GM13977 (cell line): ENCODE data around the gene DOC2B.

Experiments
- DNase-seq: peaks from one replicate; pipeline ENCODE4 v3.0.0; 2012; ENCODE audit warnings: low spot score
- CTCF ChIP-seq: IDR thresholded peaks from 2 replicates; pipeline ENCODE4 v1.5.1; 2012; ENCODE audit warnings: mild to moderate bottlenecking, control low read depth; ENCODE audit not compliant: insufficient read depth; ENCODE audit errors: extremely low read depth, missing control alignments
- in situ Hi-C: fragments of 300-500 bp; cut with MboI; formaldehyde crosslinking; loops from one replicate; pipeline ENCODE4 v1.12.0; 2022; ENCODE audit warnings: low sequenced_read_pairs, low pct_unique_long_range_greater_than_20kb, mixed read lengths, inconsistent platforms; ENCODE audit not compliant: unreplicated experiment

The DOC2B gene

GRCh38 chr17:187130-187529, 5.7 kb upstream of the DOC2B start:
- in situ Hi-C loops, result no loop called here
- TF ChIP-seq CTCF, result no peak
- DNase-seq, result no peak

- no peak for DNase-seq
- TF ChIP-seq CTCF, result no peak
- in situ Hi-C loops, result no loop called here
Measured at GRCh38 chr17:185445-186138, 4.1 kb upstream of the DOC2B start.

- in situ Hi-C loops, result no loop called here
- no peak for DNase-seq
- TF ChIP-seq CTCF, result no peak
Measured at GRCh38 chr17:183021-183420, 1.6 kb upstream of the DOC2B start.

GRCh38 chr17:182050-182751, 751 bp upstream of the DOC2B start:
- DNase-seq, result no peak
- in situ Hi-C loops, result no loop called here
- TF ChIP-seq CTCF, result no peak

- no peak for TF ChIP-seq CTCF
- in situ Hi-C loops, result no loop called here
- no peak for DNase-seq
Measured at GRCh38 chr17:180381-181244, 837 bp downstream of the DOC2B start.

GRCh38 chr17:179781-180380, 1.6 kb downstream of the DOC2B start:
- TF ChIP-seq CTCF, result no peak

More at GRCh38 chr17:179781-180380, 1.6 kb downstream of the DOC2B start:
- in situ Hi-C loops, result no loop called here
- no peak for DNase-seq
